ENCODE data around the gene RAB40C. TPM values are rescaled to one million over a fixed set of nuclear protein-coding genes. Genes with fewer than 3 reads are reported as not detected.

The RAB40C gene
- total RNA-seq, 1 donor, result 11.2 TPM

DNA sequence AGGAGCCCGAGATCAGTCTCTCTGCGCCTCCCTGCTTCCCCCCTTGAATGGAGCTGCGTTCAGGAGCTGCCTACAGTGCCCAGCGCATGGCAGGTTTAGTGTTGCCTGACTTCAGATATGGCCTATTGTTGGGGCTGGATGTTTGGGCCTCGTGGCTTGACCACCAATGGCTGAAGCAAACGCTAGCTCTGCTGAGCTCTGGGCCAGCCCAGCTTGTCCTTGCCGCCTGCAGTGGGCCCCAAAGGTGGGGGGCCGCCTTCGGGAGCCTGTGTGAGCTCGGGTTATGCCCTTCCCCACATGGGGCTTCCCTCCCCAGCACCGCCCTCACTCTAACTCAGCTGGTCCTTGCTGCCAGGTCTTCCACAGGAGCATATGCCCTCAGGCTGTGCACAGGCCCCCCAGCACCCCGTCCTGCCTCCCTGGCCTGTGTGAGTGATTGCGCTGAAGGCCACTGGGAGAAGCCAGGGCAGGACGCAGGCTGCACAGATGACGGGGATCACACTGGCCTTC lies 48.2 kb downstream of the RAB40C start:
- H3K9me3 ChIP-seq (ENCODE audit: low read depth, low read length), result no peaks in the 10 kb centered on the region
- no peaks in the 10 kb centered on the region for H3K36me3 ChIP-seq (ENCODE audit: insufficient read depth, low read length)
- peaks cover 9% of the 10 kb centered on the region for H3K4me1 ChIP-seq (ENCODE audit: insufficient read depth, low read length)
- H3K4me2 ChIP-seq (ENCODE audit: insufficient read depth, low read length), result no peak overlapping the region
- peaks cover 6% of the 10 kb centered on the region for H4K20me1 ChIP-seq (ENCODE audit: insufficient read depth, low read length)
- H3K27me3 ChIP-seq (ENCODE audit: insufficient read depth, low read length), result no peaks in the 10 kb centered on the region
- H3K79me2 ChIP-seq (ENCODE audit: insufficient read depth, low read length), result peaks cover 21% of the 10 kb centered on the region
- no peak overlapping the region for H3K27ac ChIP-seq (ENCODE audit: low read depth, low read length)
- TF ChIP-seq, protein P1, sequence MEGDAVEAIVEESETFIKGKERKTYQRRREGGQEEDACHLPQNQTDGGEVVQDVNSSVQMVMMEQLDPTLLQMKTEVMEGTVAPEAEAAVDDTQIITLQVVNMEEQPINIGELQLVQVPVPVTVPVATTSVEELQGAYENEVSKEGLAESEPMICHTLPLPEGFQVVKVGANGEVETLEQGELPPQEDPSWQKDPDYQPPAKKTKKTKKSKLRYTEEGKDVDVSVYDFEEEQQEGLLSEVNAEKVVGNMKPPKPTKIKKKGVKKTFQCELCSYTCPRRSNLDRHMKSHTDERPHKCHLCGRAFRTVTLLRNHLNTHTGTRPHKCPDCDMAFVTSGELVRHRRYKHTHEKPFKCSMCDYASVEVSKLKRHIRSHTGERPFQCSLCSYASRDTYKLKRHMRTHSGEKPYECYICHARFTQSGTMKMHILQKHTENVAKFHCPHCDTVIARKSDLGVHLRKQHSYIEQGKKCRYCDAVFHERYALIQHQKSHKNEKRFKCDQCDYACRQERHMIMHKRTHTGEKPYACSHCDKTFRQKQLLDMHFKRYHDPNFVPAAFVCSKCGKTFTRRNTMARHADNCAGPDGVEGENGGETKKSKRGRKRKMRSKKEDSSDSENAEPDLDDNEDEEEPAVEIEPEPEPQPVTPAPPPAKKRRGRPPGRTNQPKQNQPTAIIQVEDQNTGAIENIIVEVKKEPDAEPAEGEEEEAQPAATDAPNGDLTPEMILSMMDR (IDR thresholded peaks at IDR 0.05; ENCODE audit: extremely low read depth, low read depth, low read length), result no peak
- H3K4me3 ChIP-seq (ENCODE audit: insufficient read depth, low read length), result no peak overlapping the region
- no peak for DNase-seq (ENCODE audit: insufficient read length, low spot score, missing footprints)
- no peak overlapping the region for H2AFZ ChIP-seq (ENCODE audit: low read length)

DNA sequence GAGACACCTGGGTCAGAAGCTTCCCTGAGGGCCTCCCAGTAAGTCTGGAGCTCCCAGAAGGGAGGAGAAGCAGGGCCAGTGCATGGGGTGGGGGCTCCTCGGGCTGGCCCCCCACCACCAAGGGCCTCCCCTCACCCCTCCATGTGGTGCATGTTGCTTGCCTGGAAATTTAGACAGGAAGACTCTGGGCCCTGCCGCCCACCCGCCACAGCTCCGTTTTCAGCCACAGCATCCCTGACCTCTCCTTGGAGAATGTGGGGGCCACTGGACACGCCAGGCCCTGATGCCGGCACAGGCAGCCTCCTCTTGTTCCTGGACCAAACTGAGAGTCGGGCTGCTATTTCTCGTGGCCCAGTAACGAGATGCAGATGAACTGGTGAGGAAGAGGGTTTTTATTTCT lies 49.0 kb downstream of the RAB40C start:
- DNase-seq (ENCODE audit: insufficient read length, low spot score, missing footprints), result no peak
- H3K27me3 ChIP-seq (ENCODE audit: insufficient read depth, low read length), result no peaks in the 10 kb centered on the region
- no peak overlapping the region for H3K4me2 ChIP-seq (ENCODE audit: insufficient read depth, low read length)
- no peak overlapping the region for H3K4me3 ChIP-seq (ENCODE audit: insufficient read depth, low read length)
- no peak overlapping the region for H2AFZ ChIP-seq (ENCODE audit: low read length)
- H3K79me2 ChIP-seq (ENCODE audit: insufficient read depth, low read length), result peaks cover 23% of the 10 kb centered on the region
- peaks cover 8% of the 10 kb centered on the region for H4K20me1 ChIP-seq (ENCODE audit: insufficient read depth, low read length)
- H3K27ac ChIP-seq (ENCODE audit: low read depth, low read length), result no peak overlapping the region
- H3K36me3 ChIP-seq (ENCODE audit: insufficient read depth, low read length), result no peaks in the 10 kb centered on the region
- no peaks in the 10 kb centered on the region for H3K9me3 ChIP-seq (ENCODE audit: low read depth, low read length)
- peaks cover 10% of the 10 kb centered on the region for H3K4me1 ChIP-seq (ENCODE audit: insufficient read depth, low read length)
- TF ChIP-seq, protein P1 (IDR thresholded peaks at IDR 0.05; ENCODE audit: extremely low read depth, low read depth, low read length), result no peak

DNA sequence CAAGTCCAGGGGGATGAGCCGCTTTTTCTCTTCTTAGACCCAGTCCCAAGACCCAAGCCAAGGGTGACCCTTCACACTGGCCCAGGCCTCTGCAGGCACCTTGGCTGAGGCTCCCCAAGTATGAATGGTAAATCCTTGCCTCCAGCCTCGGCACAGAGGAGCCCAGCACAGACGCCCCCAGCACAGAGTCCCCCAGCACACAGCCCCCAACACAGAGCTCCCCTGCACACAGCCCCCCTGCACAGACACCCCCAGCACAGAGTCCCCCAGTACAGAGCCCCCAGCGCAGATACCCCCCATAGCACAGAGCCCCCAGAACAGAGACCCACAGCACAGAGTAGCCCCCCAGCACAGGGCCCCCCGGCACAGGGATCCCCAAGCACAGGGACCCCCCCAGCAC lies 50.7 kb downstream of the RAB40C start:
- Histone ChIP-seq H3K4me3 (ENCODE audit: insufficient read depth, low read length) (peak overlapping the region; percentile 83), H3K4me1 (ENCODE audit: insufficient read depth, low read length) (peaks cover 4% of the 10 kb centered on the region), H3K4me2 (ENCODE audit: insufficient read depth, low read length) (peak overlapping the region; percentile 86), H3K79me2 (ENCODE audit: insufficient read depth, low read length) (peaks cover 17% of the 10 kb centered on the region), H2AFZ (ENCODE audit: low read length) (no peak overlapping the region), H3K27me3 (ENCODE audit: insufficient read depth, low read length) (no peaks in the 10 kb centered on the region), H3K27ac (ENCODE audit: low read depth, low read length) (no peak overlapping the region), H4K20me1 (ENCODE audit: insufficient read depth, low read length) (peaks cover 3% of the 10 kb centered on the region), H3K9me3 (ENCODE audit: low read depth, low read length) (no peaks in the 10 kb centered on the region), H3K36me3 (ENCODE audit: insufficient read depth, low read length) (no peaks in the 10 kb centered on the region)
- no peak for DNase-seq (ENCODE audit: insufficient read length, low spot score, missing footprints)
- TF ChIP-seq, protein P1 (IDR thresholded peaks at IDR 0.05; ENCODE audit: extremely low read depth, low read depth, low read length), result no peak

DNA sequence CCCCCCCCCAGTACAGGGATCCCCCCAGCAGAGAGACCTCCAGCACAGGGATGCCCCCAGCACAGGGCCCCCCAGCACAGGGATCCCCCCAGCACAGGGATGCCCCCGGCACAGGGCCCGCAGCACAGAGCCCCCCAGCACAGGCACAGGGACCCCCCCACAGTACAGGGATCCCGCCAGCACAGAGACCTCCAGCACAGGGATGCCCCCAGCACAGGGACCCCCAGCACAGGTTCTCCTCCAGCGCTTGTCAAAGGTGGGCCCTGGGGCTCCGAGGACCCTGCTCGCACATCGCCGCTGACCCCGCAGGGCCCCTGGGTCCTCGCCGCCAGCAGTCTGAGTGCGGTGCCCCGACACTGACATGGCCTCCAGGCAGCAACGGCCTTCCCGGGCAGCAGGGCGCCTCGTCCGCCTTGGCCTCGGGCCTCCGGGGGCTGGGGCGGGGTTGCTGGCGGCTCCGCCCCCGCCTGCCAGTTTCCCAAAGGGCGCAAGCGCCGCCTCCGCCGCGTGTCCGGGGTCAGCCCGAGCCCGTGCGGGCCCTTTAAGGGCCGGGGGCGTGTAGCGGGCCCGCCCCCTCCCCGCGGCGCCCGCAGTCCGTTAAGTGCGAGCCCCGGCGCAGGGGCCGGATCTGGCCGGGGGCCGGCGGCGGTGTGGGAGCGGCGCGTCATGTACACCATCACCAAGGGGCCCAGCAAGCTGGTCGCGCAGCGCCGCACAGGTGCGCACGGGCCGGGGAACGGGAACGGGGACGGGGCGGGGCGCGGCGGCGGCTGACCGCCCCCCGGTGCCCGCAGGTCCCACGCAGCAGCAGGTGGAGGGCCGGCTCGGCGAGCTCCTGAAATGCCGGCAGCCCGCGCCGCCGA lies 51.7 kb downstream of the RAB40C start, which contains the start of gene MCRIP2:
TSS of gene MCRIP2 (plus strand) at position 503 of the 863 bp plus-strand sequence. CDS start at position 667, 164 bp downstream.
- peaks cover 15% of the 10 kb centered on the region for H3K79me2 ChIP-seq (ENCODE audit: insufficient read depth, low read length)
- peaks cover 3% of the 10 kb centered on the region for H4K20me1 ChIP-seq (ENCODE audit: insufficient read depth, low read length)
- TF ChIP-seq, protein P1 (IDR thresholded peaks at IDR 0.05; ENCODE audit: extremely low read depth, low read depth, low read length), result no peak
- no peaks in the 10 kb centered on the region for H3K27me3 ChIP-seq (ENCODE audit: insufficient read depth, low read length)
- peak within 1 kb of the TSS; percentile 86 for H3K4me2 ChIP-seq (ENCODE audit: insufficient read depth, low read length)
- H3K27ac ChIP-seq (ENCODE audit: low read depth, low read length), result peak within 1 kb of the TSS; percentile 37
- peak within 1 kb of the TSS; percentile 80 for H2AFZ ChIP-seq (ENCODE audit: low read length)
- H3K36me3 ChIP-seq (ENCODE audit: insufficient read depth, low read length), result no peaks in the 10 kb centered on the region
- H3K9me3 ChIP-seq (ENCODE audit: low read depth, low read length), result no peaks in the 10 kb centered on the region
- peak; percentile 100 for DNase-seq (ENCODE audit: insufficient read length, low spot score, missing footprints)
- peak within 1 kb of the TSS; percentile 83 for H3K4me3 ChIP-seq (ENCODE audit: insufficient read depth, low read length)
- peaks cover 9% of the 10 kb centered on the region for H3K4me1 ChIP-seq (ENCODE audit: insufficient read depth, low read length)
